Measurements from ENCODE around the gene FGD6.
"Not testable (repeated sequence)": the region's sequence is repeated elsewhere in the genome, so short reads cannot be mapped to it uniquely, and the experiment has no call there.

Gene FGD6

GRCh38 chr12:95146769-95147168, 70.5 kb downstream of the FGD6 start (continued):
- peak; percentile 84 for TF ChIP-seq TSHZ2 (CRISPR knock-in tag; IDR thresholded peaks at IDR 0.05)

- no peak for TF ChIP-seq POU6F1 (CRISPR knock-in tag; IDR thresholded peaks at IDR 0.05; ENCODE audit: borderline replicate concordance, low read depth)
- TF ChIP-seq ESRRG (CRISPR knock-in tag; IDR thresholded peaks at IDR 0.05) = no peak
- no peak for TF ChIP-seq CSDC2 (CRISPR knock-in tag; IDR thresholded peaks at IDR 0.05)
- TF ChIP-seq BACH2 (CRISPR knock-in tag; IDR thresholded peaks at IDR 0.05; ENCODE audit: borderline replicate concordance) = no peak
- no peak for TF ChIP-seq ZC3H10 (CRISPR knock-in tag; IDR thresholded peaks at IDR 0.05)
- TF ChIP-seq TCF4 (CRISPR knock-in tag; IDR thresholded peaks at IDR 0.05; ENCODE audit: borderline replicate concordance) = no peak
- TF ChIP-seq ZNF8 (CRISPR knock-in tag; IDR thresholded peaks at IDR 0.05) = no peak
- no peak for TF ChIP-seq OSR1 (CRISPR knock-in tag; IDR thresholded peaks at IDR 0.05)
- no peak for TF ChIP-seq TSHZ2 (CRISPR knock-in tag; IDR thresholded peaks at IDR 0.05)
- TF ChIP-seq CREB5 (CRISPR knock-in tag; IDR thresholded peaks at IDR 0.05; ENCODE audit: low read depth) = no peak
- TF ChIP-seq ZNF70 (CRISPR knock-in tag; IDR thresholded peaks at IDR 0.05) = no peak
- TF ChIP-seq TOX (CRISPR knock-in tag; IDR thresholded peaks at IDR 0.05; ENCODE audit: borderline replicate concordance) = no peak
- TF ChIP-seq ZFP30 (CRISPR knock-in tag; IDR thresholded peaks at IDR 0.05) = no peak
- TF ChIP-seq SNAI2 (CRISPR knock-in tag; IDR thresholded peaks at IDR 0.05) = no peak
- ATAC-seq = peak; percentile 32; the same call in 1 of the 3 replicates
These were observed 73.6 kb downstream of the FGD6 start for GRCh38 chr12:95143621-95144205.

GRCh38 chr12:95142431-95143151, 74.7 kb downstream of the FGD6 start:
- no peak for TF ChIP-seq ZNF565 (CRISPR knock-in tag; conservative IDR thresholded peaks at IDR 0.05; ENCODE audit: low read depth)
- no peak for TF ChIP-seq TCF4 (CRISPR knock-in tag; IDR thresholded peaks at IDR 0.05; ENCODE audit: borderline replicate concordance)
- no peak for TF ChIP-seq TOX (CRISPR knock-in tag; IDR thresholded peaks at IDR 0.05; ENCODE audit: borderline replicate concordance)
- no peak for TF ChIP-seq PPARA (CRISPR knock-in tag; IDR thresholded peaks at IDR 0.05; ENCODE audit: borderline replicate concordance)
- TF ChIP-seq ZNF8 (CRISPR knock-in tag; IDR thresholded peaks at IDR 0.05) = no peak
- no peak for TF ChIP-seq GLIS3 (CRISPR knock-in tag; IDR thresholded peaks at IDR 0.05)
- TF ChIP-seq ZFP30 (CRISPR knock-in tag; IDR thresholded peaks at IDR 0.05) = no peak
- TF ChIP-seq CSDC2 (CRISPR knock-in tag; IDR thresholded peaks at IDR 0.05) = no peak
- ATAC-seq = no peak

GRCh38 chr12:95141310-95141709, 76.0 kb downstream of the FGD6 start:
- no peak for ATAC-seq
- TF ChIP-seq ZFP30 (CRISPR knock-in tag; IDR thresholded peaks at IDR 0.05) (no peak), GLIS3 (CRISPR knock-in tag; IDR thresholded peaks at IDR 0.05) (no peak), PPARA (CRISPR knock-in tag; IDR thresholded peaks at IDR 0.05; ENCODE audit: borderline replicate concordance) (no peak), TOX (CRISPR knock-in tag; IDR thresholded peaks at IDR 0.05; ENCODE audit: borderline replicate concordance) (no peak), ZFP3 (CRISPR knock-in tag; IDR thresholded peaks at IDR 0.05) (no peak), ZNF70 (CRISPR knock-in tag; IDR thresholded peaks at IDR 0.05) (no peak), TSHZ2 (CRISPR knock-in tag; IDR thresholded peaks at IDR 0.05) (no peak), ESRRG (CRISPR knock-in tag; IDR thresholded peaks at IDR 0.05) (no peak)

GRCh38 chr12:95138031-95138430, 79.2 kb downstream of the FGD6 start:
- not testable (repeated sequence) for ATAC-seq
